ENCODE data around the gene KRTAP12-1. TPM values are rescaled to one million over a fixed set of nuclear protein-coding genes. Genes with fewer than 3 reads are reported as not detected.
"Not testable (repeated sequence)": the region's sequence is repeated elsewhere in the genome, so short reads cannot be mapped to it uniquely, and the experiment has no call there.

Gene KRTAP12-1
- total RNA-seq, 1 experiment from 2014 or later = not detected

- no peak for DNase-seq (ENCODE audit: low read depth)
- in situ Hi-C loops (cut with HindIII; ENCODE audit: low pct_unique_long_range_greater_than_20kb, low sequenced_read_pairs) = no loop called here
Observed at GRCh38 chr21:44686000-44686781, 4.2 kb upstream of the KRTAP12-1 start.

GRCh38 chr21:44685050-44685449 is 3.1 kb upstream of the KRTAP12-1 start:
- in situ Hi-C loops (cut with HindIII; ENCODE audit: low pct_unique_long_range_greater_than_20kb, low sequenced_read_pairs); DNase-seq (ENCODE audit: low read depth): not testable (repeated sequence)

GRCh38 chr21:44684483-44684882 is 2.5 kb upstream of the KRTAP12-1 start:
- DNase-seq (ENCODE audit: low read depth) = no peak
- in situ Hi-C loops (cut with HindIII; ENCODE audit: low pct_unique_long_range_greater_than_20kb, low sequenced_read_pairs) = no loop called here

- in situ Hi-C loops (cut with HindIII; ENCODE audit: low pct_unique_long_range_greater_than_20kb, low sequenced_read_pairs) = no loop called here
- DNase-seq (ENCODE audit: low read depth) = no peak
Observed at GRCh38 chr21:44684077-44684476, 2.1 kb upstream of the KRTAP12-1 start.

- in situ Hi-C loops (cut with HindIII; ENCODE audit: low pct_unique_long_range_greater_than_20kb, low sequenced_read_pairs) = no loop called here
- no peak for DNase-seq (ENCODE audit: low read depth)
Observed at GRCh38 chr21:44682580-44683151, 703 bp upstream of the KRTAP12-1 start.

- no peak for DNase-seq (ENCODE audit: low read depth)
- in situ Hi-C loops (cut with HindIII; ENCODE audit: low pct_unique_long_range_greater_than_20kb, low sequenced_read_pairs) = no loop called here
Observed at GRCh38 chr21:44681152-44681551, 811 bp downstream of the KRTAP12-1 start.

- no peak for DNase-seq (ENCODE audit: low read depth)
- in situ Hi-C loops (cut with HindIII; ENCODE audit: low pct_unique_long_range_greater_than_20kb, low sequenced_read_pairs) = no loop called here
Observed at GRCh38 chr21:44677881-44678280, 4.1 kb downstream of the KRTAP12-1 start.

GRCh38 chr21:44671911-44672310 is 10.1 kb downstream of the KRTAP12-1 start:
- DNase-seq (ENCODE audit: low read depth) = no peak
- in situ Hi-C loops (cut with HindIII; ENCODE audit: low pct_unique_long_range_greater_than_20kb, low sequenced_read_pairs) = no loop called here

GRCh38 chr21:44670642-44671432 is 11.1 kb downstream of the KRTAP12-1 start:
- DNase-seq (ENCODE audit: low read depth) = no peak

GRCh38 chr21:44667612-44668011 is 14.4 kb downstream of the KRTAP12-1 start:
- no peak for DNase-seq (ENCODE audit: low read depth)
- in situ Hi-C loops (cut with HindIII; ENCODE audit: low pct_unique_long_range_greater_than_20kb, low sequenced_read_pairs) = no loop called here

More at GRCh38 chr21:44670642-44671432, 11.1 kb downstream of the KRTAP12-1 start:
- in situ Hi-C loops (cut with HindIII; ENCODE audit: low pct_unique_long_range_greater_than_20kb, low sequenced_read_pairs) = no loop called here

GRCh38 chr21:44666401-44667320 is 15.3 kb downstream of the KRTAP12-1 start, which contains the start of gene KRTAP12-2:
Gene KRTAP12-2, minus strand, starts transcription at chr21:44666927. Its CDS starts 41 bp downstream, at chr21:44666886.
- in situ Hi-C loops (cut with HindIII; ENCODE audit: low pct_unique_long_range_greater_than_20kb, low sequenced_read_pairs) = no loop called here
- no peak for DNase-seq (ENCODE audit: low read depth)

GRCh38 chr21:44664691-44665090 is 17.3 kb downstream of the KRTAP12-1 start:
- no peak for DNase-seq (ENCODE audit: low read depth)
- in situ Hi-C loops (cut with HindIII; ENCODE audit: low pct_unique_long_range_greater_than_20kb, low sequenced_read_pairs) = no loop called here

- DNase-seq (ENCODE audit: low read depth); in situ Hi-C loops (cut with HindIII; ENCODE audit: low pct_unique_long_range_greater_than_20kb, low sequenced_read_pairs): not testable (repeated sequence)
Observed at GRCh38 chr21:44661567-44661966, 20.4 kb downstream of the KRTAP12-1 start.

- in situ Hi-C loops (cut with HindIII; ENCODE audit: low pct_unique_long_range_greater_than_20kb, low sequenced_read_pairs) = no loop called here
- no peak for DNase-seq (ENCODE audit: low read depth)
Observed at GRCh38 chr21:44658913-44659595, 22.9 kb downstream of the KRTAP12-1 start.

GRCh38 chr21:44658541-44658910 is 23.4 kb downstream of the KRTAP12-1 start:
- in situ Hi-C loops (cut with HindIII; ENCODE audit: low pct_unique_long_range_greater_than_20kb, low sequenced_read_pairs) = no loop called here

GRCh38 chr21:44657635-44658540 is 24.1 kb downstream of the KRTAP12-1 start, which contains the start of gene KRTAP12-3:
Gene KRTAP12-3, plus strand, starts transcription at chr21:44657932. Its CDS starts 48 bp downstream, at chr21:44657980.
- in situ Hi-C loops (cut with HindIII; ENCODE audit: low pct_unique_long_range_greater_than_20kb, low sequenced_read_pairs) = no loop called here

More at GRCh38 chr21:44658541-44658910, 23.4 kb downstream of the KRTAP12-1 start:
- no peak for DNase-seq (ENCODE audit: low read depth)

More at GRCh38 chr21:44657635-44658540, 24.1 kb downstream of the KRTAP12-1 start, which contains the start of gene KRTAP12-3:
- DNase-seq (ENCODE audit: low read depth) = no peak

Data from Caki2 (cell line).